Colonic mucosa (tissue), 4 donors: ENCODE results near the gene RNF150. TPM values are rescaled to one million over a fixed set of nuclear protein-coding genes. Genes with fewer than 3 reads are reported as not detected.
"Not testable (repeated sequence)": the region's sequence is repeated elsewhere in the genome, so short reads cannot be mapped to it uniquely, and the experiment has no call there.

Experiments used
- DNase-seq: peaks from one replicate; pipeline ENCODE4 v3.0.0-alpha.2; 2020
- H3K27ac ChIP-seq: fragments of 200-600 bp; one replicate; pipeline ENCODE4 v1.8.0; 2021
- H3K27me3 ChIP-seq: fragments of 200-600 bp; one replicate; pipeline ENCODE4 v1.8.0; 2021
- H3K36me3 ChIP-seq: fragments of 200-600 bp; one replicate; pipeline ENCODE4 v1.8.0; 2021
- H3K4me1 ChIP-seq: fragments of 200-600 bp; one replicate; pipeline ENCODE4 v1.8.0; 2021; ENCODE audit warnings: mild to moderate bottlenecking
- H3K4me3 ChIP-seq: fragments of 200-600 bp; one replicate; pipeline ENCODE4 v1.8.0; 2021
- H3K9ac ChIP-seq, 2 donors: one replicate each; pipeline ENCODE4 v1.7.0; 2013; ENCODE audit warnings: control low read depth in 2 of 2, low read depth in 2 of 2, low read length in 2 of 2
- H3K9me3 ChIP-seq: fragments of 200-600 bp; one replicate; pipeline ENCODE4 v1.8.0; 2021
- intact Hi-C: fragments of 100-400 bp; cut with DNase I; formaldehyde crosslinking; loops from one replicate; pipeline ENCODE4 v1.14.1; 2022
- total RNA-seq, 2 donors: library from RNA; stranded (reverse); fragmentation: NEBNext Ultra II Directional in 1 of 2; extraction: Animal tissue kit (Norgen Biotek cat#: 25700) in 1 of 2; gene quantifications; one replicate each; pipeline ENCODE4 v1.2.1, GENCODE V29; 2021
- TF ChIP-seq, protein P1 (sequence below): fragments of 200-600 bp; IDR thresholded peaks from one replicate; pipeline ENCODE4 v1.8.0; 2022; ENCODE audit warnings: antibody characterized with exemption, mild to moderate bottlenecking
- donor health status: healthy.
- donor health status: DM: no; HTN: no; CAD: no.
- donor health status: DM: no; HTN: no; CAD: no.

RNF150 gene
- total RNA-seq, 2 donors from 2014 or later = 0.86 to 6.9 TPM

DNA sequence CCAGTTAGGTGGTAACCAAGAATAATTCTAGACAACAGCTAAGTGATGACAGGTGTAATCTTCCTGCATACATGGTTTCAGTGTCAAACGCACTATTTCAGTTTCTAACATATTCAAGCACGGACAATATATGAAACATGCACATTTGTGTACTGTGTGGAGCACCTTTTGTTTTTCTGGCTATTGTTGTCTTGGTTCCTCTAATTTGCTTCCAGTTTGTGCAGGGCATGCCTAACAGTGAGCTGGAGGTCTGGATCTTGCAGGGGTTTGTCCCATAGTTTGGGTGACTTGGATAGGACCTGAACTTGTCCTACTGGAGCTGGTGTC lies 306.6 kb downstream of the RNF150 start:
- no peak overlapping the region for H3K4me3 ChIP-seq
- TF ChIP-seq, protein P1, sequence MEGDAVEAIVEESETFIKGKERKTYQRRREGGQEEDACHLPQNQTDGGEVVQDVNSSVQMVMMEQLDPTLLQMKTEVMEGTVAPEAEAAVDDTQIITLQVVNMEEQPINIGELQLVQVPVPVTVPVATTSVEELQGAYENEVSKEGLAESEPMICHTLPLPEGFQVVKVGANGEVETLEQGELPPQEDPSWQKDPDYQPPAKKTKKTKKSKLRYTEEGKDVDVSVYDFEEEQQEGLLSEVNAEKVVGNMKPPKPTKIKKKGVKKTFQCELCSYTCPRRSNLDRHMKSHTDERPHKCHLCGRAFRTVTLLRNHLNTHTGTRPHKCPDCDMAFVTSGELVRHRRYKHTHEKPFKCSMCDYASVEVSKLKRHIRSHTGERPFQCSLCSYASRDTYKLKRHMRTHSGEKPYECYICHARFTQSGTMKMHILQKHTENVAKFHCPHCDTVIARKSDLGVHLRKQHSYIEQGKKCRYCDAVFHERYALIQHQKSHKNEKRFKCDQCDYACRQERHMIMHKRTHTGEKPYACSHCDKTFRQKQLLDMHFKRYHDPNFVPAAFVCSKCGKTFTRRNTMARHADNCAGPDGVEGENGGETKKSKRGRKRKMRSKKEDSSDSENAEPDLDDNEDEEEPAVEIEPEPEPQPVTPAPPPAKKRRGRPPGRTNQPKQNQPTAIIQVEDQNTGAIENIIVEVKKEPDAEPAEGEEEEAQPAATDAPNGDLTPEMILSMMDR = no peak
- no peak overlapping the region for H3K9ac ChIP-seq
- no peaks in the 10 kb centered on the region for H3K36me3 ChIP-seq
- no peak for DNase-seq
- intact Hi-C loops = no loop called here
- H3K9me3 ChIP-seq = no peaks in the 10 kb centered on the region
- no peaks in the 10 kb centered on the region for H3K4me1 ChIP-seq
- H3K27me3 ChIP-seq = no peaks in the 10 kb centered on the region
- no peak overlapping the region for H3K27ac ChIP-seq

DNA sequence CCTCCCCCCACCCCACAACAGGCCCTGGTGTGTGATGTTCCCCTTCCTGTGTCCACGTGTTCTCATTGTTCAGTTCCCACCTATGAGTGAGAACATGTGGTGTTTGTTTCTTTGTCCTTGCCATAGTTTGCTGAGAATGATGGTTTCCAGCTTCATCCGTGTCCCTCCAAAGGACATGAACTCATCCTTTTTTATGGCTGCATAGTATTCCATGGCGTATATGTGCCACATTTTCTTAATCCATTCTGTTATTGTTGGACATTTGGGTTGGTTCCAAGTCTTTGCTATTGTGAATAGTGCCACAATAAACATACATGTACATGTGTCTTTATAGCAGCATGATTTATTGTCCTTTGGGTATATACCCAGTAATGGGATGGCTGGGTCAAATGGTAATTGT lies 312.7 kb downstream of the RNF150 start:
- H3K9ac ChIP-seq, H3K36me3 ChIP-seq, H3K27me3 ChIP-seq, H3K4me1 ChIP-seq, DNase-seq, H3K4me3 ChIP-seq, intact Hi-C loops, H3K9me3 ChIP-seq, H3K27ac ChIP-seq: not testable (repeated sequence)

DNA sequence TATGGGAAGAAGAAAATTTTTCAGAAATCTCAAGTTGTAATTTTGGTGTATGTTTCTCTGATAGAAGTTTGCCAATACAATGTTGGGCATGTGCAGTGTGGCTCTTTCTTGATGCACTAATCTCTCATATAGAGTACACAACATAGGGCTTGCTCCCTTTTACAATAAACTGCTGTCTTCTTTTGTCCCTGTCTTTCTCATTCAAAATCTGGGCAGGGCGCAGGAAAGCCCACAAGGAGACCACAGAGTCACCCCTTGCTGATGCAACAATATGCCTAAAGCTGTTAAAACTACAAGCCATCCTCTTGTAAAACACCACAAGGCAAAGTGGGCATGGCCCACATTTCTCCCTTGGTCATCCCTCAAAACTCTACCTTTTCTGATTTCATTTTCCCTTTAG lies 313.7 kb downstream of the RNF150 start:
- H3K36me3 ChIP-seq = no peaks in the 10 kb centered on the region
- H3K4me1 ChIP-seq = no peaks in the 10 kb centered on the region
- TF ChIP-seq, protein P1 = no peak
- no peak overlapping the region for H3K27ac ChIP-seq
- H3K27me3 ChIP-seq = no peaks in the 10 kb centered on the region
- intact Hi-C loops = no loop called here
- no peak overlapping the region for H3K4me3 ChIP-seq
- H3K9ac ChIP-seq = no peak overlapping the region
- DNase-seq = no peak
- H3K9me3 ChIP-seq = no peaks in the 10 kb centered on the region

DNA sequence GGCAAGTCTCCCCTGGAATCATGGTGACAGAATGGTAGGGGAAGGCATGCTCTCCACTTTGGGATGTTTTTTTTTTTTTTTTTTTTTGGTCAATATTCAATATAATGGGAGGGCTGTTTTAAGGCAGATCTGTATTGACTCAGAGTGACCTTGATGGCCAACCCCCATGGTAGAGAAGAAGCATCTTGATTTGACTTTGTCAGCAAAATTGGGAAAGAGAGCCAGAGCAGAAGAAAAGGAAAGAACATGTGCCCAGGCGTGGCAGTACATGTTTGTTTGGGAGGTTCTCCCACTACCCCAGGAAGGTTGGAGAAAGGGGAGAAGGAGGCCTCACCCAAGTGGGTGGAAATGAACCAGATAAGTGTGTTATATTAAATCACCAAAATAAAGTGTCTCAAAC lies 314.8 kb downstream of the RNF150 start:
- Histone ChIP-seq H3K9ac (no peak overlapping the region), H3K36me3 (no peaks in the 10 kb centered on the region), H3K4me1 (no peaks in the 10 kb centered on the region), H3K27ac (no peak overlapping the region), H3K9me3 (no peaks in the 10 kb centered on the region), H3K27me3 (no peaks in the 10 kb centered on the region), H3K4me3 (no peak overlapping the region)
- TF ChIP-seq, protein P1 = no peak
- DNase-seq = no peak
- intact Hi-C loops = no loop called here

DNA sequence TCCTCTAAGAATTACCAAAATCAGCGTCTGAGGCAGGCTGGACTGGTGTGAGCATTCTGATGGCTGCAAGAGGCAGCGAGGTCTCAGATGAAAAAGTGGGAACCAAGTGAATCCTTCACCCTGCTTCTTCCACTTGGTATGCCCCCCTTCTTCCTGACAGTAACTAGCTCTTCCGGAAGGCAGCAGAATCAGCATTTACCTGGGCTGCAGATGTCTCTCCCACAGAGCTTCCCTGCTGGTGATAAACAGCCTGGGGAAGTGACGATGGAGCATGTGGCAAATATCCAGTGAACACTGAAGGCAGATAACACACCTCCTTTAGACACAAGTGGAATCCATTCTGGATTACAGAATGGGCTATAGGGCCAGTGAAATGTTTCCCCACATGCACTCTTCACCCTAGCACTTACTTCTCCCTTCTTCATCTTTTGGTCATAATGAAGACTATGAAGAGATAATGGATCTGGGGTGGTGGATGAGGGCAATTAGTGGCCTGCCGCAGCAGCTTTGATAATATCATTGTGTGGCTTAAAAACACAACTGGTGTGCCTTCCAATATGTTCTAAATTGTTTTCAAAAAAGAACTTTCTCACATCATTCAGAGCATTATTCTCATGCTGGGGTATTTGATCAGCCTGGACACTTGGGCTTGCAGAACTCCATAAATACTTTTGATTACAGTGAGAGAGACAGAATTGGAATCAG lies 316.3 kb downstream of the RNF150 start:
- intact Hi-C loops = no loop called here
- H3K27me3 ChIP-seq = no peaks in the 10 kb centered on the region
- H3K36me3 ChIP-seq = no peaks in the 10 kb centered on the region
- no peaks in the 10 kb centered on the region for H3K4me1 ChIP-seq
- H3K9me3 ChIP-seq = no peaks in the 10 kb centered on the region
- TF ChIP-seq, protein P1 = no peak
- no peak overlapping the region for H3K4me3 ChIP-seq
- no peak for DNase-seq
- no peak overlapping the region for H3K9ac ChIP-seq
- H3K27ac ChIP-seq = no peak overlapping the region

DNA sequence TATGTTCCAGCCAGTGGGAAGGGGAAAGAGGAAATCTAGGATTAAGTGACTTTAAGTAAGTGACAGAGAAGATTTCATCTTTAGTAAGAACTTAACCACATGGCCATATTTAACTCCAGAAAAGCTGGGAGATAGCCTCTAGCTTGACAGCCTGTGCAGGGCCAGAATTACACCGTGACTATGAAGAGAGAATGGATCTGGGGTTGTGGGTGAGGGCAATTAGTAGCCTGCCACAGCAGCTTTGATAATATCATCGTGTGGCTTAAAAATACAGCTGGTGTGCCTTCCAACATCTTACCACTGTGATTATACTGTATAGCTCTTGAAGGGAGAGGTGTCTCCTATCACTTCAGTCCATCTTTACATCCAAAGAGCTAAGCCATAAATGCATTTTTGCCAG lies 319.5 kb downstream of the RNF150 start:
- Histone ChIP-seq H3K9ac (no peak overlapping the region), H3K4me3 (no peak overlapping the region), H3K27ac (no peak overlapping the region), H3K27me3 (no peaks in the 10 kb centered on the region), H3K36me3 (no peaks in the 10 kb centered on the region), H3K4me1 (no peaks in the 10 kb centered on the region), H3K9me3 (no peaks in the 10 kb centered on the region)
- intact Hi-C loops = no loop called here
- no peak for DNase-seq
- TF ChIP-seq, protein P1 = no peak
